Measurements from ENCODE around the gene PLEKHH1. TPM values are rescaled to one million over a fixed set of nuclear protein-coding genes. Genes with fewer than 3 reads are reported as not detected.

PLEKHH1 gene
- total and polyA plus RNA-seq, 2 of the 8 experiments (the other 6 are each of a cell fraction or from before 2014, with no cell fraction given) = 28.3 to 33.3 TPM

DNA sequence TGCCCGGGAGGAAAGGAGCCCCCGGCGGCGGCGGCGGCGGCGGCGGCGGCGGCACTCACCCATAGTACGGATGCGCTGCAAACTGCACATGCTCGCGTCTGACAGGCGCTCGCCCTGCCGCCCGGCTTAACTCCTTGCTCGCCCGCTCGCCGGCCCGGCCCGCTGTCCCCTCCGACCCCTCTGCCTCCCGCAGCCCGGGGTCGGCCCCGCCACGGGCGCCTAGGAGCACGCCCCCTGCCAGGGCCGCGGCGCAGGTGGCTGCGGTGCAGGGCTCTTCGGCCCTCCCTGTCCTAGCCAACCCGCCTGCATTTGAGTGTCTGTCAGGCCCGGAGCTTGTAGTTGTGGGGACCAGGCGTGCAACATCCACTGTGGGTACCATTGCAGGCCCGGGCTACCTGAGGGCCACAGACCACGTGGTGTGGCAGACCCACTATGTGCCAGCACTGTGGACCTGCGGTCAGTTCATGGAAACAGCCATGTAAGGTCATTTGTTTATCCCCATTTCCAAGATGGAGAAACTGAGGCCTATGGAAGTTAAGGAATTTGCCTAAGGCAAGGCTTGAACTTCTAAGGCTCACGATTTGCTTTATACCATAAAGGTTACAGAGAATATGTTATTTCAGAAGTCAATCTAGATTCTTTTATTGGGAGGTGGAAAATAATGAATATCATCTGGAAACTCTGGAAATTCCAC is 17.6 kb upstream of the PLEKHH1 start:
- H3K23ac ChIP-seq (ENCODE audit: insufficient read length) = no peak overlapping the region
- POLR2A ChIA-PET (ENCODE audit: partially characterized antibody) = interaction anchor here (1.1 to 6.2 kb wide), 5 partner anchors 11 to 27 kb away, joined by 3 to 29 read pairs (median 5); partner anchors contain the start of gene PLEKHH1
- no peaks in the 10 kb centered on the region for H3K79me1 ChIP-seq (ENCODE audit: low read depth, low read length)
- no peak overlapping the region for H2BK15ac ChIP-seq (ENCODE audit: low read length)
- H3K18ac ChIP-seq (ENCODE audit: extremely low read depth, low read length) = no peak overlapping the region
- H3K27me3 ChIP-seq (replicated peaks in 1 of 4; ENCODE audit: control insufficient read depth in 3 of 4, extremely low read depth in 1 of 4, insufficient read depth in 3 of 4, low read length in 3 of 4) = peaks cover 7 to 49% (median 32%) of the 10 kb centered on the region in 4 experiments
- H3K9ac ChIP-seq (replicated peaks in 1 of 4; ENCODE audit: extremely low read depth in 1 of 4, low read depth in 3 of 4, low read length in 3 of 4) = no peak overlapping the region
- DNase-seq (ENCODE audit: low read depth in 1 of 2, low spot score in 2 of 2) (peak in 1 of 2 experiments; percentile 63), FAIRE-seq (no peak)
- no peaks in the 10 kb centered on the region for H3K79me2 ChIP-seq (ENCODE audit: control insufficient read depth in 1 of 2, insufficient read depth in 2 of 2, low read length in 2 of 2)
- H2BK12ac ChIP-seq (ENCODE audit: low read depth, low read length) = no peak overlapping the region
- no peak overlapping the region for H2BK20ac ChIP-seq (ENCODE audit: low read length)
- WGBS, 2 experiments (ENCODE audit: extremely low coverage in 1 of 2, insufficient coverage in 1 of 2, insufficient read length in 1 of 2, insufficient replicate concordance in 2 of 2, low coverage in 1 of 2, low lambda C conversion rate in 2 of 2, missing lambda C conversion rate in 1 of 2) = 29% methylated on average over 12 of the region's 45 CpGs; no CpG with 5 or more reads in 1 of the 2 experiments
- peaks cover 4% of the 10 kb centered on the region; the same call in 1 of the 2 replicates for H3K23me2 ChIP-seq (ENCODE audit: low read depth, low read length)
- H4K8ac ChIP-seq (ENCODE audit: extremely low read depth, insufficient read depth, low read length) = no peak overlapping the region
- H3K4ac ChIP-seq (replicated peaks; ENCODE audit: insufficient read length, low read depth, low read length) = no peak overlapping the region
- H2BK120ac ChIP-seq (replicated peaks; ENCODE audit: low read depth, low read length) = no peak overlapping the region
- no peak overlapping the region for H4K5ac ChIP-seq (ENCODE audit: insufficient read length, low read depth, low read length)
- peak overlapping the region; percentile 54 to 75 for H3K4me2 ChIP-seq (ENCODE audit: insufficient read depth in 1 of 2, low read depth in 2 of 2, low read length in 2 of 2)
- no peak overlapping the region for H3K56ac ChIP-seq (replicated peaks; ENCODE audit: insufficient read length, low read depth, low read length)
- H3K9me3 ChIP-seq (ENCODE audit: insufficient read depth in 2 of 2, low read depth in 1 of 2, low read length in 1 of 2) = no peaks in the 10 kb centered on the region
- H2BK5ac ChIP-seq (ENCODE audit: low read depth, low read length) = no peak overlapping the region
- H2AK5ac ChIP-seq (ENCODE audit: low read depth, low read length) = no peak overlapping the region
- no peak overlapping the region for H4K91ac ChIP-seq (replicated peaks; ENCODE audit: insufficient read length, low read length)
- no peaks in the 10 kb centered on the region for H3K36me3 ChIP-seq (ENCODE audit: control insufficient read depth in 2 of 4, insufficient read depth in 4 of 4, low read length in 3 of 4)
- H2AFZ ChIP-seq (ENCODE audit: low read length) = no peak overlapping the region
- CTCF ChIA-PET (ENCODE audit: partially characterized antibody) = interaction anchor here (0.8 to 43.6 kb wide), 9 partner anchors 10 to 87 kb away, joined by 3 to 924 read pairs (median 6); partner anchors contain the start of gene PLEKHH1
- H3K4me3 ChIP-seq (ENCODE audit: extremely low read depth in 1 of 4, insufficient read depth in 2 of 4, low read depth in 3 of 4, low read length in 4 of 4) = peak overlapping the region; percentile 37 to 85 (median 46)
- peaks cover 2 to 8% (median 3%) of the 10 kb centered on the region in 4 experiments; a peak in 4 of 7 replicates for H3K4me1 ChIP-seq (replicated peaks in 1 of 4; ENCODE audit: control insufficient read depth in 3 of 4, insufficient read depth in 4 of 4, low read length in 3 of 4)
- H3K14ac ChIP-seq (ENCODE audit: insufficient read length) = no peak overlapping the region
- H4K20me1 ChIP-seq (replicated peaks in 1 of 2; ENCODE audit: control insufficient read depth in 1 of 2, insufficient read depth in 2 of 2, low read length in 2 of 2) = peaks cover 0 to 2% of the 10 kb centered on the region in 2 experiments
- H3K27ac ChIP-seq (ENCODE audit: low read depth, low read length) = no peak overlapping the region
- no peak for TF ChIP-seq RXRA (IDR thresholded peaks at IDR 0.05; ENCODE audit: insufficient read depth, low read depth, low read length)
- TF ChIP-seq, protein P1, sequence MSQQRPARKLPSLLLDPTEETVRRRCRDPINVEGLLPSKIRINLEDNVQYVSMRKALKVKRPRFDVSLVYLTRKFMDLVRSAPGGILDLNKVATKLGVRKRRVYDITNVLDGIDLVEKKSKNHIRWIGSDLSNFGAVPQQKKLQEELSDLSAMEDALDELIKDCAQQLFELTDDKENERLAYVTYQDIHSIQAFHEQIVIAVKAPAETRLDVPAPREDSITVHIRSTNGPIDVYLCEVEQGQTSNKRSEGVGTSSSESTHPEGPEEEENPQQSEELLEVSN (IDR thresholded peaks at IDR 0.05) = no peak
- TF ChIP-seq, protein P2, sequence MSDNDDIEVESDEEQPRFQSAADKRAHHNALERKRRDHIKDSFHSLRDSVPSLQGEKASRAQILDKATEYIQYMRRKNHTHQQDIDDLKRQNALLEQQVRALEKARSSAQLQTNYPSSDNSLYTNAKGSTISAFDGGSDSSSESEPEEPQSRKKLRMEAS (IDR thresholded peaks at IDR 0.05) = peak; percentile 50; the same call in 1 of the 2 replicates
- TF ChIP-seq CEBPB (IDR thresholded peaks at IDR 0.05; ENCODE audit: low read depth, low read length) = no peak
- no peak for TF ChIP-seq CHD2 (IDR thresholded peaks at IDR 0.05; ENCODE audit: low read length)
- TF ChIP-seq HDAC2 (IDR thresholded peaks at IDR 0.05; ENCODE audit: borderline replicate concordance in 1 of 2, low read depth in 2 of 2, low read length in 2 of 2) = peak in 1 of 2 experiments; percentile 85; a peak in 1 of 4 replicates
- TF ChIP-seq HDAC6 (IDR thresholded peaks at IDR 0.05; ENCODE audit: low read depth, low read length) = no peak
- TF ChIP-seq BACH1 (IDR thresholded peaks at IDR 0.05; ENCODE audit: low read length) = no peak
- TF ChIP-seq TCF12 (IDR thresholded peaks at IDR 0.05; ENCODE audit: low read depth, low read length) = no peak
- peak; percentile 97 for TF ChIP-seq KDM1A (IDR thresholded peaks at IDR 0.05; ENCODE audit: borderline replicate concordance, low read length)
- TF ChIP-seq POLR2A (IDR thresholded peaks at IDR 0.05; ENCODE audit: control extremely low read depth in 1 of 2, low read depth in 2 of 2, low read length in 2 of 2) = no peak
